NCI-H1092 (cell line): ENCODE results near the gene NEMP2.

ENCODE experiments used
- DNase-seq: peaks from one replicate; lab custom pipeline; 2025; lab: John Stamatoyannopoulos, UW

NEMP2 gene

DNA sequence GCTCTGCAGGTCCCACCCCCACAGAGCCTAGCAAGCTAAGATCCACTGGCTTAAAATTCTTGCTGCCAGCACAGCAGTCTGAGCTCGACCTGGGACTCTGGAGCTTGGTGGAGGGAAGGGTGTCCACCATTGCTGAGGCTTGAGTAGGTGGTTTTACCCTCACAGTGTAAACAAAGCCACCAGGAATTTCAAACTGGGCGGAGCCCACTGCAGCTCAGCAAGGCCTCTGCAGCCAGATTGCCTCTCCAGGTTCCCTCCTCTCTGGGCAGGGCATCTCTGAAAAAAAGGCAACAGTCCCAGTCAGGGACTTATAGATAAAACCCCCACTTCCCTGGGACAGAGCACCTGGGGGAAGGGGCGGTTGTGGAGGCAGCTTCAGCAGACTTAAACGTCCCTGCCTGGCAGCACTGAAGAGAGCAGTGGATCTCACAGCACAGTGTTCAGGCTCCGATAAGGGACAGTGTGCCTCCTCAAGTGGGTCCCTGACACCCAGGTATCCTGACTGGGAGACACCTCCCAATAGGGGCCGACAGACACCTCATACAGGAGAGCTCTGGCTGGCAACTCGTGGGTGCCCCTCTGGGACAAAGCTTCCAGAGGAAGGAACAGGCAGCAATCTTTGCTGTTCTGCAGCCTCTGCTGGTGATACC, 20.0 kb upstream of the NEMP2 start:
- DNase-seq, result no peak

DNA sequence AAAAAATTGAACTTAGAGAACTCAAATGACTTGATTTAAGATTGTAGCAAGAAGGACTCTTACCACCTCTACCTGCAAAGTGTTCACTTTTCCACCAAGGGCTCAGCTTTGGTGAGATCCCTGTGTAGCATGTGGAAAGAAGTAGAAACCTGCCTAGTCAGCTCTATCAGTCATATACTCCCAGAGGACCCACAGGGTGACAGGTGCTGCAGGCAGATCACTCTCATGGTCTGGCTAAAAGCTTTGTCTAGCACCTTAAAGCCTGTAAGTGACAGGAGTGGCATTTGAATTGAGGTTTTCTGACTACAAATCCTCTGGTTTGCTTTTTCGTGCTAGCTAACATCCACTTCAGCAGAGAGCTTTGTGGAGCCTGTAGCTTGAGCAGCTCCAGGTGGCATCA, 18.7 kb upstream of the NEMP2 start:
- no peak for DNase-seq

DNA sequence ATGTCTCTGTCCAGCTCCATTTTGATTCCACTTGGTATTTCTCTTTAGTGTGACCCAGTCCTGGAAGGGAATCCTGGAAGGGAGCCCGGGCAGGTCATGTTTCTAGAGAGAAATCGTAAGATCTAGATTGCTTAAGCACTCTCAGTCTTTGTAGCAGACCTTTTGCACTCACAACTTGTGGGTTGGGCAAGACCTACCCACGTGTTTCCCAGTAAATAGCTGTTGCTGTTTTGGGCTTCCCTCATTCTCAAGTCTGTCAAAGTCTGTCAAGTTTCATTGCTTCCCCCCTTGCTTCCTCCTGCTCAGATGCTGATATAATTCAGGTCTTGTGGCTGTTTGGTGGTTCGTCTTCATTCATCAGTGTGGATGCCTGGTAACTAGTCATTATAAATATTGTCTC, 17.4 kb upstream of the NEMP2 start:
- no peak for DNase-seq

DNA sequence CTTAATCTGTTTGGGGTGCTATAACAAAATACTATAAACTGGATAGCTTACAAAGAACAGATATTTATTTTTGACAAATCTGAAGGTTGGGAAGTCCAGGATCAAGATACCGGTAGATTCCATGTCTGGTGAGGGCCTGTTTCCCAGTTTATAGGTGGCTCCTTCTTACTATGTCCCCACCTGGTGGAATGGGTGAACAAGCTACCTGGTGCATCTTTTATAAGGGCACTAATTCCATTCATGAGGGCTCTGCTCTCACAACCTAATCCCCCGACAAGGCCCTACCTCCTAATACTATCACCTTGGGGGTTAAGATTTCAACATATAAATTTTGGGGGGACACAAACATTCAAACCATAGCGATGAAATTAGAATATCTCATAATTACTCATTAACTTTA, 15.6 kb upstream of the NEMP2 start:
- no peak for DNase-seq

DNA sequence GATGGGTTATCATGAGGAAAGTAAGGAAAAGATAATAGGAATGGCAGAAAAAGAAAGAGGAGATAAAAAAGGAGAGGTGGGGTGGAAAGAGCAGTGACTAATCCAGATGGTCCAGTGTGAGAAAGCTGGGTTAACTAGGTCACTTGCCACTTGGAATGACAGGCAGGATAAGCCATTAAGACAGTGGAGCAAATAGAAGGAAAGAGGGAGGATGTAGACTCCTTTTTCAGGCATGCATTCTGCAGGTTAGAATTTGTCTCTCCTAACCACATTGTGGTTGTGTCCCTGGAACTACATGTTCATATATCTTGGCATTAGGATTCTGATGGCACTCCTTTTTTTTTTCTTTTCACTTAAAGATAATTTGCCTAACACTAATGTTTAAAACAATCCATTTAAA, 13.4 kb upstream of the NEMP2 start:
- no peak for DNase-seq

DNA sequence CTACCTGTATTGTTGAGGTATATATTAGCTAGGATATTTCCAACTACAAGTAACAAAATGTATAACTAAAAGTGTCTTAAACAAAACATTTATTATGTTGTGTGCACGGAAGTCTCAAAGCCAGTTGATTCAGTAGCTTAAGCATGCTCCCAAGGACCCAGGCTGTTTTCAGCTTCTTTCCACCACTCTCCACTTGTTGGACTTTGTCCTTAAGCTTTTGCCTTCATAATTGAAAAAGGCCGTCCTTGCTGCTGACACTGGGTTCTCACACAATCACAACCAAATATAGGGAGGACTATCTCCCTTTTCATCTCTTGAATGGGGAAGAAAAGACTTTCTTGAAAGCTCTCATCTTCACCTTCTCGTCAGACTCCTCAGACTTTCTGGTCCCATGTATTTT, 12.2 kb upstream of the NEMP2 start:
- DNase-seq, result no peak

DNA sequence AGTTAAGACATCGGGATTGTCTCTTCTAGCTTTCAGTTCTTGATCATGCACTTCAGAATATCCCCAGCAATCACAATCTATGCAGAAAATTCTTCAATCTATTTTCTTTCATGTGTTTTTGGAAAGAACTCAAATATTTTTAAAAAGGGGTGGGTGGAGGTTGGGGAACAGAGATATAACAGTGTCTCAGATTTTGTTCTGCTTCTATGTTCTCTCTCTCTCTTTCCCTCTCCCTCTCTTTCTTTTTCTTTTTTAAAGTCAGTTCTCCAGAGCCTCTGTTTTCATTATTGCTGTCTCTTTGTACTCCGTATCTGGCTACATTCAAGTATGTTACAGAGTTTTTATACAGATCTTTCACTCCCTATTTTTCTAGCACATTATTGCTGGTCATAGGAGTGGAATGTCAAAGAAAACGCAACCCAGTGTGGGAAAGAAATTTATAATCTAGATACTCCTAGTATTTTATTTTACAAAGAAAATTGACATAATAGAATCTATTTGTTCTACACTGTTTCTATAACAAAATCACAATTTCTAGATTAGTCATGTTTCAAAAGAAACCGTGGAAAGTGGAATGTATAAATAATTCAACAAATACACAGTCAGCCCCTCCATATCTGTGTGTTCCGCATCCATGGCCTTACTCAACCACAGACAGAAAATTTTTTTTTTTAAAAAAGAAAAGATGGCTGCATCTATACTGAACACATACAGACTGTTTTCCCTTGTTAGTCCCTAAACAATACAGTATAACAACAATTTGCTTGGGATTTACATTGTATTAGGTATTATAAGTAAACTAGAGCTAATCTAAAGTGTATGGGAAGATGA, 11.2 kb upstream of the NEMP2 start:
- no peak for DNase-seq

DNA sequence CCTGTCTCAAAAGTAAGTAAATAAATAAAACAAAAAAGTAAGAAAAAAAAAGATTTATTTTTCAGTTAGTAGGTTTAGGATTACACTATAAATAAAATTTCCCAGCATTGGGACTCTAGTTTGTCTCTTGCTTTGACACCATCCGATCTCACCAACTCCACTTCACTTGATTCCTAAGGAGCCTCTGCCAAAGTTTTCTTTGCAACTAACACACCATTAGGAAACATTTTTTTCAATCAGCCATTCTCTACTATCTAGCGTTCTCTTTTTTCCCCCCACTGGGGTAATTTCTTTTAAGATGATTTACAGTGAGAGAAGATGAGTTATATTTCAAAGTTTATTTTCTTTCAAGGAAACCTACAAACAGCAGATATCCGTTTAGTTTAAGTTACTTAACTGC, 10.6 kb upstream of the NEMP2 start:
- DNase-seq, result no peak

DNA sequence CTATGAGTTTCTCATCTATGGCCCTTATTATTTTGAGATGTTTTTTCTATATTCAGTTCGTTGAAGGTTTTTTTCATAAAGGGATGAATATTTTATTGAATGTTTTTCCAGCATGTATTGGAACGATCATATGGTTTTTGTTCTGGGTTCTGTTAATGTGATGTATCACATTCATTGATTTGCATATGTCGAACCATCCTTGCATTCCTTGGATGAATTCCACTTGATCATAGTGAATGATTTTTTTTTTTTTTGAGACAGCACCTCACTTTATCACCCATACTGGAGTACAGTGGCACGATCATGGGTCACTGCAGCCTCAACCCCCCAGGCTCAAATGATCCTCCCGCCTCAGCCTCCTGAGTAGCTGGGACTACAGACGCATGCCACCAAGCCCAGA, 5.5 kb upstream of the NEMP2 start:
- DNase-seq, result no peak

DNA sequence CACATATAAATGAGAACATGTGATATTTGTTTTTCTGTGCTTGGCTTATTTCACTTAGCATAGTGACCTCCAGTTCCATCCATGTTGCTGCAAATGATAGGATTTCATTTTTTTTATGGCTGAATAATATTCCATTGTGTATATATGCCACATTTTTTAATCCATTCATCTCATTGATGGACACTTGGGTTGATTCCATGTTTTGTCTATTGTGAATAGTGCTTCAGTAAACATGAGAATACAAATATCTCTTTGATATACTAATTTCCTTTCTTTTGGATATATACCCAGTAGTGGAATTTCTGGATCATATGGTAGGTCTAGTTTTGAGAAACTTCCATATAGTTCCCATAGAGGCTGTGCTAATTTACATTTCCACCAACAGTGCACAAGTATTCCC, 3.7 kb upstream of the NEMP2 start:
- no peak for DNase-seq

DNA sequence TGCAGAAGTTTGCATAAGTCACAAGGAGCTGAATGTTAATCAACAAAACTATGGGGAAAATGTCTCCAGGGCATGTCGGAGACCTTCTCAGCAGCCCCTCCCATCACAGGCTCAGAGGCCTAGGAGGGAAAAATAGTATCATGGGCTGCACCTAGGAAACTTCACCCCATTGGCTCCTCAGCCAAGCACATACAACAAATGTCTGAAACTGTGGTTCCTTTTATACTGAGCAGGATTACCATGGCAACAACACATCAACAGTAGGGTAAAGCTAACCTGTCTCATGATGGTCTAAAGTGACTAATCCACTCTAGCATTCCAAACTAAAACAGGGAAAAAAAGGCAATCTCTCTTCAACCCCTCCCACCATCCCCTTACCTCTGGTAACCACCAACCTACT, 3.2 kb upstream of the NEMP2 start:
- DNase-seq, result no peak

DNA sequence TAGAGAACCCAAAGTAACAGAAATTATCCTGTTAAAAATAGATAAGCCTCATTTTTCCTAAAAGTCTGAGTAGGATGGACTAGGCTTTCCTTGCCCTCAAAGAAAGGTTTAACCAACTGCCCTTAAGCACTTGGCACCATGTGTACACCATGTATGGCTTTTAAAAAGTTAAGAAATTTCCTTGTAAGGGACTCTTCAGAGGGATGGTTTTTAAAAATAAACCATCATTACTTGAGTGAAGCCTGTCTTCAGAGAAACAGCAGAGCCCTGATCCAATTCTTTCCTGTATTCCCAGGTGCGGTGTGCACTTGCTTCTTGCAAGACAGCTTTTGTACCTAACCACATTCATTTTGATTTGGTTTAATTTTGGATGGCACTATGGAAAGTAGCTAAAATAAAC, 1.1 kb upstream of the NEMP2 start:
- DNase-seq, result no peak

DNA sequence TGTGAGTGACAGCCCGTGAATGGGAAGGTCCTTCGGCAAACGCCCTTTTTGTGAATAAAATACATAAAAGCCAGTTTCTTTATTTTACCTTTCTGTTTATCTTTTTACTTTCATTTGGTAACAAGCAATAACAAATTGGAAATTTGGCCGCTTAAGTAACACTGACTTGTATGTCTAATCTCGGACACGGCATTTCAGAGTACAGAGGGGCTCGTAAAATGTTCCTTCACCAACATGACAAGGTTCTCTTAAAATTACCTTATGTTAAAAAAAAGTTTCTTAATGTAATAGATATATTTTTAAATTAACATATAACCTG, 558 bp upstream of the NEMP2 start:
- DNase-seq, result no peak

DNA sequence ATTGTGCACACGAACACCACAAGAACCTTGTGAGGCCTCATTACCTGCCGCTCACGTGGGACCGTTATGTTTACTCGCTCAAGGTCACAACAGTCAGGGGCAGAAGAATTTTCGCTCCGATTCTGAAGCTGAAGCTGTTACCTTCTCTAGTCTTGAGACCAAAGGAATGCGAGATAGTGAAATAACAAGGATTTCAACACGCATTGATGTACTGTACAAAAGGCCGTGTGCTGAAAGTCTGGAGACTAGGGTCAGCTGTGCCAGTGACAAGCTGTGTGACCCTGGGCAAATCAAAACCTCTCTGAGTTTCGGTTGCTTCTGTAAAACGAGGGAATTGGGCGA, 583 bp downstream of the NEMP2 start:
- DNase-seq, result no peak

DNA sequence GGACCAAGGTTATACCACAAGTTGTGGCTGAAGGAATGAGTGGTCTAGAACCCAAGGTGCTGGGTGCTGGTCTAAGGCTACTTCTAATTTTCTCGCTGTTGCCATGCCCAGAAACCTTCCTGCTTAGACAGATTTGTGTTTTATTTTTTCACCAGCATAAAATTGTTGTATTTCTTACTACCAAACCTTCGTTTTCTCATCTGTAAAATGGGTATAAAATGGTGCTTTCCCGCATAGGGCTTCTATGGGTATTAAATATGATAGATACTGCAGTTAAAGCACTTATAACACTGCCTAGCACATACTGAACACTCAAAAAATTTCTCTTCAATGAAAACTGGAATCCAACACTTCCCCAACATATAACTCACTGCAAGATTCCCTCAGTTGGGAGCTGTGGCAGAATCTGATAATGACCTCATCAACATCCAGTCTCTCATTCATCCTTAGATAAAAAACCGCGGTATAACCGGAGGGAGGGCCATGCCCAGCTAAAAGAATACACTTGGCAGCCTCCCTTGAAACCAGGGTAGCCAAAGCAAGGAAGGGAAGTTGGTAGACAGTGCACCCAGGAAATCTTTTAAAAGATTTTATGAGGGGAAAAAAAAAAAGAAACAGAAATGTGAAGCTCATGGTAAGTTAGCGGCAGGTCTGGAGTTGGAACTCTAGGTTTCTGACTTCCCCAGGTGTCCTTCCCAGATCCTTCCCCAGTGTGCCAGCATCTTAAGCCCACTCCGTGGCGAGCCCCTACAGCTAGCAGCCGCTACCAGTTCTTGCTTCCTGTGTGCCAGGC, 1.2 kb downstream of the NEMP2 start:
- DNase-seq, result no peak

DNA sequence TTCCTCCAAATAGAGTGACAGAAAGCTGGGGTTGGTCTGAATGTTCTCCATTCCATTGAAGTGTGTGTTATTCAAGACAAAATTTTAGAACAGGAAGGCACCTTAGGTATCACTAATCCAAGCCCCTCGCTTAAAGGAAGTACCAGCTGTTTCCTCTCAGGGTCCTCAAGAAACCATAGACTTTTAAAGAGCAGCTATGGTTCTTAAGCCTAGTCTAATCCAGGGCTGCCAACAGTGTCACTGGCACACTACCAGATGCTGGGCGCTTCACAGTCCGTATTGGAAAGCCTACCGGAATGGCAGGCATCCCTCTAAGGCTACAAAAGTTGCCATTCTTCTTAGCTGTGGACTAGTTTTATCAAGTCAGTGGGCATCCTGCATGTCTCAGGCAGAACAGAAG, 1.9 kb downstream of the NEMP2 start:
- DNase-seq, result no peak

DNA sequence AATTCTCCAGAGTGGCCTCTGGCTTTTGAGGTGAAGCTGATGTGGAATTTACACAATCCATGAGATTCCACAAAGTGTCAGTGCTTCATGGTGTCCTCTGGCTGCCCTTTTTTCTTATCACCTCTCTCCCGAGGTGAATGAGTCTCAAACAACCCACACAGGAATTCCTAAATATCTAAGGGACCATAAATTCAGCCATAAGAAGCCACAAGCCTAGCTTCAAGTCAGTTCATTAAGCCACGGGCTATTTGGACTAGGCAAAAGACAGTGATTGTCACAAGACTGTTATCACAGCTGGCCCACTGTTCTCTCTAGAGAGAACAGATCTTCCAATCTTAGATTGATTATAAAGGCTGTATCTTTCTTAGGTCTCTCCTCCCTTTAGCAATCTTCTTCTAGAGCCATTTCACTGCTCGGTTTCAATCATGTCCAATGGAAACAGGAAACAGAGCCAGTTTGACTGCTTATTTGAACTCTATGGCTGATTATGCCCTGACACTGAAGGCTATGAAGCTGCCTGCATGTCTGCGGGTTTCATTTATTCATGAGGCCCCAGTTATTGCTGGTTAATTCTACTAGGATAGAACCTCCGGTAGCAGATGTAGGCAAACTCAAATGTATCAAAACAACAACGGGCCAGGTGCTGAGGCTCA, 4.1 kb downstream of the NEMP2 start:
- DNase-seq, result no peak

DNA sequence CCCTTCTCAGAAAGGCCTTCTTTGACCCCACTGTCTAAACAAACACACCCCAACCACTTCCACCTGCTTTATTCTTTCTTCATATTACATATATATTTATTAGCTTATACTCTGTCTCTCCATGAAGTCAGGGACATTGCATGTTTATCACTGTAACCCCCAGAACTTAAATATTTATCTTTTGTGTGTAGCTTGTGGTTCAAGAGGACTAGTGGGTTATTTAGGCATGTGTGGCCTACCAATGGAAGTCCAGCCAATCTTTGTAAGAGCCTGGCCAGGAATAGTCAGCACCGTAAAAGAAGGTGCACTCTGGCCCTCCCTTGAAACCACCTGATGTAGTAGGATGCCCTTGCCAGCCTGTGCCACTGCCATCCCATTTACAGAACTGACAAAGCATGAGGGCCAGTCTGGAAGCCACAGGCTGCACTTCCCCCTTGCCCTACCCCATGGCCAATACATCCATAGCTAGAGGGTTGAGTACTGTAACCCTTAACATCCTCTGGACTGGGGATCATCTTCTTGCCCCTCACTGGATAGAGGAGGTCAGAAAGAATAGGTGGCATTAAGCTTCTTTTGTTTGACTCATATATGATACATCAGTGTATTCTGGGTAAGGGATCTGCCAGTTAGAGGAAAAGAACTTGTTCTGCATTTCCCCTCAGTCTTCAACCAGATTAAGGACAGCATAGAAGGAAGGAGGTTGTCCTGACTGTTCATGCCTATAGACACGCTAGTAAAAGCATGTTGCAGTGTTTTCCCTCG, 4.9 kb downstream of the NEMP2 start:
- no peak for DNase-seq

DNA sequence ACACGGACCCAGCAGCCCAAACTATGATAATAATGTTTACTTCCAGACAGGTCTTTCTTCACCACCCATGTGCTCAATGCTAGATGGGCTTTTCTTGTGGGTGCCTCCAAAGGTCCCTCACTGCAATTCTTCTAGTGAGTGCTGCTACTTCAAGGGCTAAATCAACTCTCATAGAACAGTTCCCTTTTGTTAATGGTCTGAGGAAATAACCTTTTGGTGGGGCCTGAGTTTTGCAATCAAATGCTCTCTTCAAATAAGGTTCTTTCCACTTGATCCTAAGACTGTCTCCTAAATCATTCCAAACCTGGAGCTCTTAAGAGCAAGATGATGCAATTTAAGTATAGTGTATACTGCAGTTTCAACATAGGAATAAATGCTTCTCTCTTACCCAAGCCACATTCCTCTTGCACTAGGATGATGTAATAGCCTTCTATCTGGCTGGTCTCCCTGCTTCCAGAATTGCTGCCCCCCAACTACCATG, 6.0 kb downstream of the NEMP2 start:
- no peak for DNase-seq

DNA sequence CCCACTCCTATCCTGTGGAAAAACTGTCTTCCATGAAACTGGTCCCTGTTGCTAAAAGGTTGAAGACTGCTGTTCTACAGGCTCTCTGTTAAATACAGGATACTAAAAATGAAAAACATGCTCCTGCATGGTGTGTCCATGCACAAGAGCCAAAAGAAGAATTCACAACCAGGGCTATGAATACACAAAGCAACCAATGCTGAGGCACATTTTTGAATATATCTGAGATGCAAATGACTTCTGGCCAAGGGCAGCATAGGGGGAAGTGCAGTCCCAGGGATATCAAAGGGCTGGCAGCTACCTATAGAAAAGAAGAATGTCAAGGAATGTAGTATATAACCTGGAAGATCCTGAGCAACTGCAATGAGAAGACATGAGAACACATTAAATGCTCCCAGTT, 6.6 kb downstream of the NEMP2 start:
- DNase-seq, result no peak

DNA sequence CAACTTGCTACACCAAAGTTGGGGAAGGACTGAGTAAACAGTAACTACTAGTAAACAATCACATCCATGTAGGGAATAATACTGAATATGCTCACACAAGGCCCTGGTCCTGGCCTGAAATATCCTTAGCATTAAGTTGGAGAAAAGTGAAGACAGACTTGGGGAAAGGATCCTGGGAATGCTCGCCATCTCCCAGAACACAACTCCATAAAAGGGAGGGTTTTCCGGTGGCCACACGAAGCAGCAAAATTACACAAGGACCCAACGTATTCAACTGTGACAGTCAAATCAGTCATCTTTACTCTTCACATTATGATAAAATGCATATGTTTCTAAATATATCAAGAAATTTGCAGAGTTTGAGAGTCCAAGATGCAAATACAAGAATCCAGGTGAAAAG, 7.3 kb downstream of the NEMP2 start:
- DNase-seq, result no peak
